ENCODE results near the gene MYLK.

GRCh38 chr3:123813876-123814275, 70.3 kb downstream of the MYLK start:
- TF ChIP-seq, protein P1, sequence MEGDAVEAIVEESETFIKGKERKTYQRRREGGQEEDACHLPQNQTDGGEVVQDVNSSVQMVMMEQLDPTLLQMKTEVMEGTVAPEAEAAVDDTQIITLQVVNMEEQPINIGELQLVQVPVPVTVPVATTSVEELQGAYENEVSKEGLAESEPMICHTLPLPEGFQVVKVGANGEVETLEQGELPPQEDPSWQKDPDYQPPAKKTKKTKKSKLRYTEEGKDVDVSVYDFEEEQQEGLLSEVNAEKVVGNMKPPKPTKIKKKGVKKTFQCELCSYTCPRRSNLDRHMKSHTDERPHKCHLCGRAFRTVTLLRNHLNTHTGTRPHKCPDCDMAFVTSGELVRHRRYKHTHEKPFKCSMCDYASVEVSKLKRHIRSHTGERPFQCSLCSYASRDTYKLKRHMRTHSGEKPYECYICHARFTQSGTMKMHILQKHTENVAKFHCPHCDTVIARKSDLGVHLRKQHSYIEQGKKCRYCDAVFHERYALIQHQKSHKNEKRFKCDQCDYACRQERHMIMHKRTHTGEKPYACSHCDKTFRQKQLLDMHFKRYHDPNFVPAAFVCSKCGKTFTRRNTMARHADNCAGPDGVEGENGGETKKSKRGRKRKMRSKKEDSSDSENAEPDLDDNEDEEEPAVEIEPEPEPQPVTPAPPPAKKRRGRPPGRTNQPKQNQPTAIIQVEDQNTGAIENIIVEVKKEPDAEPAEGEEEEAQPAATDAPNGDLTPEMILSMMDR (IDR thresholded peaks at IDR 0.05) = no peak
- no peak for TF ChIP-seq POLR2A (IDR thresholded peaks at IDR 0.05)
